PC-9 (cell line): ENCODE results near the gene ATP4B.

Source experiments
- EZH2 ChIP-seq: fragments of 200-600 bp; sonication (generic); IDR thresholded peaks from 2 replicates; pipeline ENCODE4 v1.8.0; 2017; ENCODE audit warnings: antibody characterized with exemption, low read depth
- TF ChIP-seq, protein P1 (sequence below): fragments of 200-600 bp; sonication (generic); conservative IDR thresholded peaks from 2 replicates; pipeline ENCODE4 v1.6.1; 2017; ENCODE audit warnings: mixed run types, antibody characterized with exemption, mild to moderate bottlenecking, moderate library complexity

GRCh38 chr13:113664751-113665596 is 7.0 kb upstream of the ATP4B start:
- TF ChIP-seq EZH2, result no peak
- TF ChIP-seq, protein P1, sequence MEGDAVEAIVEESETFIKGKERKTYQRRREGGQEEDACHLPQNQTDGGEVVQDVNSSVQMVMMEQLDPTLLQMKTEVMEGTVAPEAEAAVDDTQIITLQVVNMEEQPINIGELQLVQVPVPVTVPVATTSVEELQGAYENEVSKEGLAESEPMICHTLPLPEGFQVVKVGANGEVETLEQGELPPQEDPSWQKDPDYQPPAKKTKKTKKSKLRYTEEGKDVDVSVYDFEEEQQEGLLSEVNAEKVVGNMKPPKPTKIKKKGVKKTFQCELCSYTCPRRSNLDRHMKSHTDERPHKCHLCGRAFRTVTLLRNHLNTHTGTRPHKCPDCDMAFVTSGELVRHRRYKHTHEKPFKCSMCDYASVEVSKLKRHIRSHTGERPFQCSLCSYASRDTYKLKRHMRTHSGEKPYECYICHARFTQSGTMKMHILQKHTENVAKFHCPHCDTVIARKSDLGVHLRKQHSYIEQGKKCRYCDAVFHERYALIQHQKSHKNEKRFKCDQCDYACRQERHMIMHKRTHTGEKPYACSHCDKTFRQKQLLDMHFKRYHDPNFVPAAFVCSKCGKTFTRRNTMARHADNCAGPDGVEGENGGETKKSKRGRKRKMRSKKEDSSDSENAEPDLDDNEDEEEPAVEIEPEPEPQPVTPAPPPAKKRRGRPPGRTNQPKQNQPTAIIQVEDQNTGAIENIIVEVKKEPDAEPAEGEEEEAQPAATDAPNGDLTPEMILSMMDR, result no peak
